ENCODE data around the gene PDE6D.

The PDE6D gene

GRCh38 chr2:231769170-231770136, 11.6 kb downstream of the PDE6D start:
- TF ChIP-seq, protein P1, sequence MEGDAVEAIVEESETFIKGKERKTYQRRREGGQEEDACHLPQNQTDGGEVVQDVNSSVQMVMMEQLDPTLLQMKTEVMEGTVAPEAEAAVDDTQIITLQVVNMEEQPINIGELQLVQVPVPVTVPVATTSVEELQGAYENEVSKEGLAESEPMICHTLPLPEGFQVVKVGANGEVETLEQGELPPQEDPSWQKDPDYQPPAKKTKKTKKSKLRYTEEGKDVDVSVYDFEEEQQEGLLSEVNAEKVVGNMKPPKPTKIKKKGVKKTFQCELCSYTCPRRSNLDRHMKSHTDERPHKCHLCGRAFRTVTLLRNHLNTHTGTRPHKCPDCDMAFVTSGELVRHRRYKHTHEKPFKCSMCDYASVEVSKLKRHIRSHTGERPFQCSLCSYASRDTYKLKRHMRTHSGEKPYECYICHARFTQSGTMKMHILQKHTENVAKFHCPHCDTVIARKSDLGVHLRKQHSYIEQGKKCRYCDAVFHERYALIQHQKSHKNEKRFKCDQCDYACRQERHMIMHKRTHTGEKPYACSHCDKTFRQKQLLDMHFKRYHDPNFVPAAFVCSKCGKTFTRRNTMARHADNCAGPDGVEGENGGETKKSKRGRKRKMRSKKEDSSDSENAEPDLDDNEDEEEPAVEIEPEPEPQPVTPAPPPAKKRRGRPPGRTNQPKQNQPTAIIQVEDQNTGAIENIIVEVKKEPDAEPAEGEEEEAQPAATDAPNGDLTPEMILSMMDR (IDR thresholded peaks at IDR 0.05; ENCODE audit: low read depth, low read length): no peak
- H3K4me3 ChIP-seq (replicated peaks in 1 of 2; ENCODE audit: low read depth in 2 of 2, low read length in 2 of 2): no peak overlapping the region
- no peak for DNase-seq (ENCODE audit: low read depth in 2 of 2)

- no peak for DNase-seq (ENCODE audit: low read depth in 2 of 2)
- TF ChIP-seq, protein P1 (IDR thresholded peaks at IDR 0.05; ENCODE audit: low read depth, low read length): no peak
- H3K4me3 ChIP-seq (replicated peaks in 1 of 2; ENCODE audit: low read depth in 2 of 2, low read length in 2 of 2): no peak overlapping the region
Measured at GRCh38 chr2:231765496-231765929, 15.6 kb downstream of the PDE6D start.

DNA sequence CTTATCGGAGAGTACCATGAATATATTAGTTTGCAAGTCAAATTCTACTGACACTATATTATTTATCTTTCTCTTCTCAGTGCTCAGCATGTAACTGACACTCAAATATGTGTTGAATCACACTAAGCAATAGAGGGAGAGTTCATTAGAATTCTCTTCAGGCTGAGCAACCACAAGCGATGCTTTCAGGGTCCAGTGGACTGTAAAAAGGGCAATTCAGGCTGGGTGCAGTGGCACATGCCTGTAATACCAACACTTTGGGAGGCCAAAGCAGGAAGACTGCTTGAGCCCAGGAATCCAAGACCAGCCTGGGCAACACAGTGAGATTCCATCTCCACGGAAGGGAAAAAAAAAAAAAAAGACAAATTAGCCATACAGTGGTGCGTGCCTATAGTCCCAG, 16.3 kb downstream of the PDE6D start:
- TF ChIP-seq, protein P1 (IDR thresholded peaks at IDR 0.05; ENCODE audit: low read depth, low read length): no peak
- no peak overlapping the region for H3K4me3 ChIP-seq (replicated peaks in 1 of 2; ENCODE audit: low read depth in 2 of 2, low read length in 2 of 2)
- peak in 1 of 2 donors; percentile 14 for DNase-seq (ENCODE audit: low read depth in 2 of 2)

GRCh38 chr2:231764124-231764523, 17.0 kb downstream of the PDE6D start:
- DNase-seq (ENCODE audit: low read depth in 2 of 2): no peak

GRCh38 chr2:231761735-231762134, 19.3 kb downstream of the PDE6D start:
- peak in 1 of 2 donors; percentile 48 for DNase-seq (ENCODE audit: low read depth in 2 of 2)
- H3K4me3 ChIP-seq (replicated peaks in 1 of 2; ENCODE audit: low read depth in 2 of 2, low read length in 2 of 2): no peak overlapping the region
- TF ChIP-seq, protein P1 (IDR thresholded peaks at IDR 0.05; ENCODE audit: low read depth, low read length): no peak

More at GRCh38 chr2:231764124-231764523, 17.0 kb downstream of the PDE6D start:
- H3K4me3 ChIP-seq (replicated peaks in 1 of 2; ENCODE audit: low read depth in 2 of 2, low read length in 2 of 2): no peak overlapping the region
- TF ChIP-seq, protein P1 (IDR thresholded peaks at IDR 0.05; ENCODE audit: low read depth, low read length): no peak

- TF ChIP-seq, protein P1 (IDR thresholded peaks at IDR 0.05; ENCODE audit: low read depth, low read length): no peak
- H3K4me3 ChIP-seq (replicated peaks in 1 of 2; ENCODE audit: low read depth in 2 of 2, low read length in 2 of 2): no peak overlapping the region
- no peak for DNase-seq (ENCODE audit: low read depth in 2 of 2)
Measured at GRCh38 chr2:231752061-231752460, 29.0 kb downstream of the PDE6D start.

Data from cardiac fibroblast (primary cell).